LNCaP clone FGC (cell line): Measurements from ENCODE around the gene NTN4.

Experiments used
- DNase-seq: peaks from one replicate; pipeline ENCODE4 v3.0.0-alpha.2; 2011; ENCODE audit warnings: low read depth
- H3K4me3 ChIP-seq: 2 replicates; pipeline ENCODE4 v1.5.1; 2011; ENCODE audit warnings: mild to moderate bottlenecking, low read depth, low read length, control low read depth
- CTCF ChIP-seq: IDR thresholded peaks from 2 replicates; pipeline ENCODE4 v1.5.1; 2012; ENCODE audit warnings: mild to moderate bottlenecking; ENCODE audit not compliant: control insufficient read depth, insufficient read depth; ENCODE audit errors: extremely low read depth

Gene NTN4

GRCh38 chr12:95641299-95641952, 149.1 kb downstream of the NTN4 start:
- DNase-seq: no peak
- H3K4me3 ChIP-seq: no peak overlapping the region
- no peak for TF ChIP-seq CTCF

- DNase-seq: no peak
- TF ChIP-seq CTCF: no peak
Measured at GRCh38 chr12:95640516-95640915, 150.0 kb downstream of the NTN4 start.

GRCh38 chr12:95637471-95638155, 153.0 kb downstream of the NTN4 start:
- no peak overlapping the region for H3K4me3 ChIP-seq
- no peak for TF ChIP-seq CTCF
- no peak for DNase-seq

More at GRCh38 chr12:95640516-95640915, 150.0 kb downstream of the NTN4 start:
- H3K4me3 ChIP-seq: no peak overlapping the region

GRCh38 chr12:95637010-95637409, 153.6 kb downstream of the NTN4 start:
- H3K4me3 ChIP-seq: no peak overlapping the region
- no peak for TF ChIP-seq CTCF
- DNase-seq: no peak

GRCh38 chr12:95634622-95635621, 155.6 kb downstream of the NTN4 start:
- no peak overlapping the region for H3K4me3 ChIP-seq
- no peak for TF ChIP-seq CTCF
- DNase-seq: no peak

GRCh38 chr12:95633732-95634465, 156.7 kb downstream of the NTN4 start:
- no peak for TF ChIP-seq CTCF
- no peak for DNase-seq
- no peak overlapping the region for H3K4me3 ChIP-seq
